ENCODE results near the gene TMEM156.
"Not testable (repeated sequence)": the region's sequence is repeated elsewhere in the genome, so short reads cannot be mapped to it uniquely, and the experiment has no call there.

Gene TMEM156

GRCh38 chr4:39043058-39043860, 11.1 kb upstream of the TMEM156 start:
- peak; percentile 22 for DNase-seq

- no peak for DNase-seq
Measured at GRCh38 chr4:39042366-39042765, 10.2 kb upstream of the TMEM156 start.

GRCh38 chr4:39039108-39039507, 6.9 kb upstream of the TMEM156 start:
- DNase-seq, result no peak

- no peak for DNase-seq
Measured at GRCh38 chr4:39037941-39038340, 5.7 kb upstream of the TMEM156 start.

- DNase-seq, result peak; percentile 24
Measured at GRCh38 chr4:39037491-39037825, 5.2 kb upstream of the TMEM156 start.

- peak; percentile 15 for DNase-seq
Measured at GRCh38 chr4:39036172-39036571, 4.0 kb upstream of the TMEM156 start.

GRCh38 chr4:39031590-39032020, 604 bp downstream of the TMEM156 start:
- DNase-seq, result not testable (repeated sequence)

GRCh38 chr4:39030725-39031124, 1.5 kb downstream of the TMEM156 start:
- peak; percentile 11 for DNase-seq

GRCh38 chr4:39029752-39030694, 2.2 kb downstream of the TMEM156 start:
- DNase-seq, result no peak

GRCh38 chr4:39026096-39026495, 6.1 kb downstream of the TMEM156 start:
- no peak for DNase-seq

- DNase-seq, result peak; percentile 6
Measured at GRCh38 chr4:39025552-39026085, 6.6 kb downstream of the TMEM156 start.

GRCh38 chr4:39024311-39024865, 7.8 kb downstream of the TMEM156 start:
- DNase-seq, result no peak

GRCh38 chr4:39023059-39023458, 9.2 kb downstream of the TMEM156 start:
- no peak for DNase-seq

GRCh38 chr4:39022241-39022640, 10.0 kb downstream of the TMEM156 start:
- DNase-seq, result no peak

- DNase-seq, result no peak
Measured at GRCh38 chr4:39021631-39022030, 10.6 kb downstream of the TMEM156 start.

GRCh38 chr4:39020130-39020529, 12.1 kb downstream of the TMEM156 start:
- no peak for DNase-seq

- no peak for DNase-seq
Measured at GRCh38 chr4:39014028-39014427, 18.2 kb downstream of the TMEM156 start.

- no peak for DNase-seq
Measured at GRCh38 chr4:39004758-39005157, 27.5 kb downstream of the TMEM156 start.

GRCh38 chr4:39002058-39002457, 30.2 kb downstream of the TMEM156 start:
- DNase-seq, result not testable (repeated sequence)

GRCh38 chr4:38995660-38996005, 36.6 kb downstream of the TMEM156 start:
- DNase-seq, result no peak

GRCh38 chr4:38994135-38994534, 38.1 kb downstream of the TMEM156 start:
- no peak for DNase-seq

GRCh38 chr4:38993683-38994082, 38.5 kb downstream of the TMEM156 start:
- no peak for DNase-seq

- DNase-seq, result no peak
Measured at GRCh38 chr4:38990241-38990640, 42.0 kb downstream of the TMEM156 start.

Measured in fibroblast of skin of right quadriceps (primary cell).